HG02588 (cell line): ENCODE data around the gene TBC1D23.
"Not testable (repeated sequence)": the region's sequence is repeated elsewhere in the genome, so short reads cannot be mapped to it uniquely, and the experiment has no call there.

Source experiments
- ATAC-seq: cut with Tn5 transposase; IDR thresholded peaks from one replicate; pipeline ENCODE4 v1.9.1; 2021; ENCODE audit warnings: mild to moderate bottlenecking, moderate library complexity; ENCODE audit not compliant: unreplicated experiment

Gene TBC1D23

GRCh38 chr3:100254168-100254777 is 6.5 kb upstream of the TBC1D23 start:
- peak; percentile 80 for ATAC-seq

- ATAC-seq, result no peak
These were observed 4.1 kb upstream of the TBC1D23 start for GRCh38 chr3:100256731-100257151.

- ATAC-seq, result no peak
These were observed 3.2 kb upstream of the TBC1D23 start for GRCh38 chr3:100257586-100257985.

- no peak for ATAC-seq
These were observed 609 bp upstream of the TBC1D23 start for GRCh38 chr3:100260081-100260684.

GRCh38 chr3:100261485-100261903 is 702 bp downstream of the TBC1D23 start:
- no peak for ATAC-seq

GRCh38 chr3:100262925-100263324 is 2.1 kb downstream of the TBC1D23 start:
- ATAC-seq, result not testable (repeated sequence)

GRCh38 chr3:100263583-100263982 is 2.8 kb downstream of the TBC1D23 start:
- no peak for ATAC-seq

GRCh38 chr3:100264242-100264641 is 3.5 kb downstream of the TBC1D23 start:
- no peak for ATAC-seq

- ATAC-seq, result no peak
These were observed 4.2 kb downstream of the TBC1D23 start for GRCh38 chr3:100265016-100265415.

- no peak for ATAC-seq
These were observed 5.7 kb downstream of the TBC1D23 start for GRCh38 chr3:100266531-100266930.

GRCh38 chr3:100268156-100268555 is 7.4 kb downstream of the TBC1D23 start:
- ATAC-seq, result no peak

- no peak for ATAC-seq
These were observed 8.2 kb downstream of the TBC1D23 start for GRCh38 chr3:100269001-100269400.

GRCh38 chr3:100269410-100270214 is 8.8 kb downstream of the TBC1D23 start:
- ATAC-seq, result no peak

- no peak for ATAC-seq
These were observed 9.4 kb downstream of the TBC1D23 start for GRCh38 chr3:100270215-100270583.

- ATAC-seq, result no peak
These were observed 10.7 kb downstream of the TBC1D23 start for GRCh38 chr3:100271522-100271921.

GRCh38 chr3:100272797-100273611 is 12.2 kb downstream of the TBC1D23 start:
- ATAC-seq, result not testable (repeated sequence)

GRCh38 chr3:100274361-100274760 is 13.6 kb downstream of the TBC1D23 start:
- ATAC-seq, result no peak

- ATAC-seq, result no peak
These were observed 16.5 kb downstream of the TBC1D23 start for GRCh38 chr3:100277255-100277800.

GRCh38 chr3:100278910-100279309 is 18.1 kb downstream of the TBC1D23 start:
- no peak for ATAC-seq

GRCh38 chr3:100288288-100288894 is 27.6 kb downstream of the TBC1D23 start:
- ATAC-seq, result no peak
